Prostate gland (tissue), 2 donors: ENCODE measurements around the gene NAALADL2. TPM values are rescaled to one million over a fixed set of nuclear protein-coding genes. Genes with fewer than 3 reads are reported as not detected.

Experiments
- DNase-seq: peaks from one replicate; pipeline ENCODE4 v3.0.0-alpha.2; 2019; ENCODE audit warnings: low spot score
- H3K27ac ChIP-seq, 2 donors: fragments of 200-600 bp; sonication (generic); 2 replicates each; pipeline ENCODE4 v1.5.1; 2017 to 2019
- H3K27me3 ChIP-seq: fragments of 200-600 bp; sonication (generic); replicated peaks from 2 replicates; pipeline ENCODE4 v1.5.1; 2019; ENCODE audit not compliant: insufficient read depth
- H3K36me3 ChIP-seq, 2 donors: fragments of 200-600 bp; sonication (generic); 1 replicate in 1 of 2; 2 replicates in 1 of 2; pipeline versions ENCODE4 v1.5.1 to v1.8.1; 2017 to 2019
- H3K4me1 ChIP-seq: fragments of 200-600 bp; sonication (generic); replicated peaks from 2 replicates; pipeline ENCODE4 v1.5.1; 2019
- H3K4me3 ChIP-seq, 2 donors: fragments of 200-600 bp; sonication (generic); 2 replicates each; pipeline ENCODE4 v1.5.1; 2017 to 2019
- H3K9me3 ChIP-seq: fragments of 200-600 bp; sonication (generic); 2 replicates; pipeline ENCODE4 v1.5.1; 2017
- CTCF ChIP-seq, 4 experiments: fragments of 200-600 bp in 2 of 4; fragments of 450-650 bp in 2 of 4; sonication (generic) in 2 of 4; IDR thresholded peaks; 1 replicate in 3 of 4; 2 replicates in 1 of 4; pipeline ENCODE4 v1.5.1; 2016 to 2019; ENCODE audit warnings: antibody characterized with exemption in 4 of 4, mild to moderate bottlenecking in 2 of 4, moderate library complexity in 2 of 4
- POLR2A ChIP-seq: fragments of 450-650 bp; IDR thresholded peaks from one replicate; pipeline ENCODE4 v1.6.1; 2016; ENCODE audit warnings: antibody characterized with exemption, mild to moderate bottlenecking
- POLR2AphosphoS5 ChIP-seq: sonication (generic); formaldehyde crosslinking; IDR thresholded peaks from one replicate; pipeline ENCODE4 v1.6.1; 2017; ENCODE audit warnings: antibody characterized with exemption
- WGBS: methylation state at CpG from one replicate; pipeline ENCODE4 v1.1.5; 2018; 5-methylcytosine and 5-hydroxymethylcytosine counted together
- intact Hi-C: fragments of 100-400 bp; cut with DNase I; formaldehyde crosslinking; loops from one replicate; pipeline ENCODE4 v1.14.2; 2022
- total RNA-seq, 2 donors: library from RNA; depleted of rRNA; stranded (reverse); fragments of >200 nt; gene quantifications; one replicate each; pipeline ENCODE4 v1.1.0, GENCODE V29; 2016

Gene NAALADL2
- total RNA-seq, 2 donors from 2014 or later, result 12.2 to 20.2 TPM

- no peak for DNase-seq
- WGBS, result 94% methylated on average over 4 of the region's 4 CpGs
- no peaks in the 10 kb centered on the region for H3K9me3 ChIP-seq
- H3K4me1 ChIP-seq, result no peaks in the 10 kb centered on the region
- no peaks in the 10 kb centered on the region for H3K27me3 ChIP-seq
- no peak overlapping the region for H3K4me3 ChIP-seq
- no peak overlapping the region for H3K27ac ChIP-seq
- intact Hi-C loops, result no loop called here
- no peaks in the 10 kb centered on the region for H3K36me3 ChIP-seq
- TF ChIP-seq POLR2AphosphoS5 (no peak), POLR2A (no peak), CTCF (IDR thresholded peaks at IDR 0.05) (no peak)
These were observed 522.6 kb downstream of the NAALADL2 start for GRCh38 chr3:175381685-175382084.

- 93% methylated on average over 1 of the region's 1 CpG for WGBS
- Histone ChIP-seq H3K9me3 (no peaks in the 10 kb centered on the region), H3K27ac (no peak overlapping the region), H3K4me1 (no peaks in the 10 kb centered on the region), H3K36me3 (no peaks in the 10 kb centered on the region), H3K27me3 (no peaks in the 10 kb centered on the region), H3K4me3 (no peak overlapping the region)
- no peak for TF ChIP-seq POLR2A
- no peak for TF ChIP-seq CTCF (IDR thresholded peaks at IDR 0.05)
- no peak for TF ChIP-seq POLR2AphosphoS5
- intact Hi-C loops, result no loop called here
- no peak for DNase-seq
These were observed 524.2 kb downstream of the NAALADL2 start for GRCh38 chr3:175383371-175383770.

GRCh38 chr3:175383813-175384212 is 524.7 kb downstream of the NAALADL2 start:
- Histone ChIP-seq H3K4me3 (no peak overlapping the region), H3K27ac (no peak overlapping the region), H3K27me3 (no peaks in the 10 kb centered on the region), H3K4me1 (no peaks in the 10 kb centered on the region), H3K9me3 (no peaks in the 10 kb centered on the region), H3K36me3 (no peaks in the 10 kb centered on the region)
- DNase-seq, result no peak
- 75% methylated on average over 3 of the region's 3 CpGs for WGBS
- TF ChIP-seq POLR2AphosphoS5 (no peak), CTCF (IDR thresholded peaks at IDR 0.05) (no peak), POLR2A (no peak)
- intact Hi-C loops, result no loop called here

- intact Hi-C loops, result no loop called here
- no peak overlapping the region for H3K27ac ChIP-seq
These were observed 525.4 kb downstream of the NAALADL2 start for GRCh38 chr3:175384569-175384968.

More at GRCh38 chr3:175384569-175384968, 525.4 kb downstream of the NAALADL2 start:
- Histone ChIP-seq H3K4me1 (no peaks in the 10 kb centered on the region), H3K36me3 (no peaks in the 10 kb centered on the region), H3K27me3 (no peaks in the 10 kb centered on the region), H3K4me3 (no peak overlapping the region), H3K9me3 (no peaks in the 10 kb centered on the region)
- TF ChIP-seq POLR2AphosphoS5 (no peak), CTCF (IDR thresholded peaks at IDR 0.05) (no peak), POLR2A (no peak)
- no peak for DNase-seq
